AG09319 (cell line): ENCODE results near the gene GPHA2.

ENCODE experiments used
- DNase-seq: peaks from one replicate; pipeline ENCODE4 v3.0.0-alpha.2; 2010; ENCODE audit warnings: low read depth; ENCODE audit errors: extremely low read depth
- TF ChIP-seq, protein P1 (sequence below): IDR thresholded peaks from 2 replicates; pipeline ENCODE4 v1.5.1; 2011; ENCODE audit warnings: low read depth, mild to moderate bottlenecking, inconsistent platforms, low read length, moderate library complexity

The GPHA2 gene

DNA sequence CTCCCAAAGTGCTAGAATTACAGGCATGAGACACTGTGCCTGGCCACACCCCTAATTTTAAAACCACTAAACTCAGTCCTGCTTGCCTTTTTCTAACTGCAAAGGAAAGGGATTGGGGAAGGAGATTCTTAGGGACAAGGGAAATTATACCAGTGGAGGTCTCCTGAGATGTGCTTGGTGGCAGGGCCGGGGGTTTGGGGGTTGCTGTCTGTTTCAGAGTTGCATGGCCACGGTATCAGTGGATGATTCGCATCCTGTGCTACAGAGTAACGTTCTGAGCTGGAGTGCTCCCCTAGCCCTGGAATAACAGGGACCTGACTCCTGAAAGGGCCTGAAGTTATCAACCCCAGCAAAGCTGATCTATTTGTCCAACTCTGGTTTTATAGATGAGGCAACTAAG is 846 bp upstream of the GPHA2 start:
- TF ChIP-seq, protein P1, sequence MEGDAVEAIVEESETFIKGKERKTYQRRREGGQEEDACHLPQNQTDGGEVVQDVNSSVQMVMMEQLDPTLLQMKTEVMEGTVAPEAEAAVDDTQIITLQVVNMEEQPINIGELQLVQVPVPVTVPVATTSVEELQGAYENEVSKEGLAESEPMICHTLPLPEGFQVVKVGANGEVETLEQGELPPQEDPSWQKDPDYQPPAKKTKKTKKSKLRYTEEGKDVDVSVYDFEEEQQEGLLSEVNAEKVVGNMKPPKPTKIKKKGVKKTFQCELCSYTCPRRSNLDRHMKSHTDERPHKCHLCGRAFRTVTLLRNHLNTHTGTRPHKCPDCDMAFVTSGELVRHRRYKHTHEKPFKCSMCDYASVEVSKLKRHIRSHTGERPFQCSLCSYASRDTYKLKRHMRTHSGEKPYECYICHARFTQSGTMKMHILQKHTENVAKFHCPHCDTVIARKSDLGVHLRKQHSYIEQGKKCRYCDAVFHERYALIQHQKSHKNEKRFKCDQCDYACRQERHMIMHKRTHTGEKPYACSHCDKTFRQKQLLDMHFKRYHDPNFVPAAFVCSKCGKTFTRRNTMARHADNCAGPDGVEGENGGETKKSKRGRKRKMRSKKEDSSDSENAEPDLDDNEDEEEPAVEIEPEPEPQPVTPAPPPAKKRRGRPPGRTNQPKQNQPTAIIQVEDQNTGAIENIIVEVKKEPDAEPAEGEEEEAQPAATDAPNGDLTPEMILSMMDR, result no peak
- DNase-seq, result no peak

DNA sequence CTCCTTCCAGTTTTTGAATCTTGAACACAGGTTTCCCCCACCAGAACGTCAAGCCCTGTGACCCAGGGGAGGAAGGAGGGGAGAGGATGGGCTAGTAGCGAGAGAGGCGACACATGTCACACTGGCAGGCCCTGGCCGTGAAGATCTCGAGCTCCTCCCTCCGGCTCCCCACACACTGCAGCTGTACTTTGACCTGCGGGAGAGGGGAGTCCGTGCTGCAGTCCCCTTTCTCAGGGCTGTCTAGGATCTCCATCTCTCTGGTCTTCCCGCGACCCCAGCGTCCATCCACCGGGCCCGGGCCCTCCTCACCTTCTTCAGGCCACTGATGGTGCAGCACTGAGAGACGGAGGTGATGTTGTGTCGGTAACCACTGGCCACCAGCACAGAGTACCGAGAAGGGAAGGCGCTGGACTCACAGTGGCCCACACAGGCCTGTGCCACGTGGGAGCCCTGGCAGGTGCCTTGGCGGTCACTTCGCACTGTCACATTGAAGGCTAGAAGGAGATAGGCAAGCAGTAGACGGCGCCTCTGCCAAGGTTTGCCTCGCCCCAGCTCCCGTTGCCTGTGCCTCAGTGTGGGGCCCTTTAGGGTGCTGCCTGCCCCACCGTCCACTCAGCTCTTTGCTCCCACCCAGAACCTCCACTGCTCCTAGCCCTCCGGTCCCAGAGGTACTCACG is 873 bp downstream of the GPHA2 start:
- TF ChIP-seq, protein P1, result no peak

DNA sequence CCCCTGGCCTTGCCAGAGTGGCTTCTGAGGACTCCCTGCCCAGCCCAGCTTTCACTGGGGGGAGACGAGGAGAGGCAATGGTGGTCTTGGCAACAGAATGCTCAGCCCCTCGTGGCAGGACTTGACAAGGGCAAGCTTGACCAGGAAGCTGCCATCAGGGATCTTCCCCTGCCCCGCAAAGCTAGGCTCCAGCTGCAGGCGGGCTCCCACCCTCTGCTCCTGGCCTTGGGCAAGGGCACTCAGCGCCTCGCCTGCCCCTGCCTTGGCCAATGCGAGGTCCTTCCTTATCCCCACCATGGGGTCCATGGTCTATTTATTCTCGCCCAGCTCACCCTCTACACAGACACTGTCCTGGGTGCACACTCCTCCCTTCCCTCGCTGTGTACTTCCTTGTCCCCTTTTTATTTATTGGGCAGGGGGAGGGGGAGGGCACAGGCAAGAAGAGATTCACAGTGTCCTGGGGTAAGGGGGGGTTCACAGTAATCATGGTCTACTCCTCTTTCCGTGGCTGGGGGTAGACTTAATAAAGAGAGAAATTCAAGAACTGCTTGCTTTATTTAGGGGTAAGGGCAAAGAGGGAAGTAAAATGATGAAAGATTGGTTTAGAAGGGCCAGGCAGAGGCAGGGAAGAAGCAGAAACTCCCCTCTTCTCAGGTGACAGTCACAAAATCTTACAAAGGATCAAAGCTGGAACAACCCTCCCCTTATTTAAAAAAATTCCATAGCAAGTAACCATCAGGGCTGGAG is 1.6 kb downstream of the GPHA2 start:
- no peak for DNase-seq
- TF ChIP-seq, protein P1, result no peak

More for the DNA sequence above, 873 bp downstream of the GPHA2 start:
- DNase-seq, result no peak

DNA sequence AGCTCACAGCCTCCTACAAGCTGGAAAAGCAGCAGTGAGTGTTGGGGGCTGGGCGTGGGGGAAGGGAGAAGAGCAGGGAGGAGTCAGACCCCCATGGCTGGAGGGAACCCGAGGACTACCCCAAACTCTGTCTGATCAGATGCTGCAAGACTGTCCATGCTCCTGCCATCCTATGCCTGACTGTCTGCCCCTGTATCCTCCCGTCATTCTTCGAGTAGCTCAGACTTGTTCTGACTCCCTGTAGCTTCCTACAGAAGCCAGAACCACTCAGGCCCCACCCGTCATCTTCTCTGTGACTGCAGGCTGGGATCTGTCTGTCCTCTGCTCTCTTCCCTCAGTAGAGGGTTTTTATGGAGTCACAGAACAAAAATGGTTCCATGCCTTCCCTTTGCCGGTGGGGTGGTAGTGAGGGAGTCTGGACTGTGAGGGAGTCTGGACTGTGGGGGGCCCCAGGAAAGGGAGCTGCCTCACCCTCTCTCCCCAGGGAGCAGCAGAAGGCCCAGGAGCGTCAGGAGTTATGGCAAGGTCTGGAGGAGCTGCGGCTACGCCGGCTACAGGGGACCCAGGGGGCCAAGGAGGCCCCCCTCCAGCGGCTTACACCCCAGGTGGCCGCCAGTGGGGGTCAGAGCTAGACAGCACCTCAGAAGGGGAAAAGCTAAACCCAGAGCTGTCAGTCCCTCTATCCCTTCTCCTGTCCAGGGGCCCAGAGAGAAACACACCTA is 2.3 kb downstream of the GPHA2 start:
- TF ChIP-seq, protein P1, result no peak

DNA sequence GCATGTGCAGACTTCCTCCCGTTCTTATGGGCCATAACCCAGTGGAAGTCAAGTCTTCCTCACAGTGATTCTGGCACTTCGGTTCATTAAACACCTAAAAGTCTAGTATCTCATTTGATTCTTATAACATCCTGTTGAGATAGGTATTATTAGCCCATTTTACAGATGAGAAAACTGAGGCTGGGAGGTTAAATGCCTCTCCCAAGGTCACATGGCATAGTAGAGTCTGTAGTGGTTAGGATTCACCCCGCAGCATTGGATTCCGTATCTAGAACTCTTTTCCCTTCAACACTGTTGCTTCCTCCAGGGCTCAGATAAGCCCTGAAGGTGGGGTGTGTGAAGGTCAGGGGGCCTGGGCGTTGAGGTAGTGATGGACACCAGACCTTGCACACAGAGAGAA is 3.4 kb downstream of the GPHA2 start:
- TF ChIP-seq, protein P1, result no peak
- no peak for DNase-seq

More for the DNA sequence above, 2.3 kb downstream of the GPHA2 start:
- no peak for DNase-seq

DNA sequence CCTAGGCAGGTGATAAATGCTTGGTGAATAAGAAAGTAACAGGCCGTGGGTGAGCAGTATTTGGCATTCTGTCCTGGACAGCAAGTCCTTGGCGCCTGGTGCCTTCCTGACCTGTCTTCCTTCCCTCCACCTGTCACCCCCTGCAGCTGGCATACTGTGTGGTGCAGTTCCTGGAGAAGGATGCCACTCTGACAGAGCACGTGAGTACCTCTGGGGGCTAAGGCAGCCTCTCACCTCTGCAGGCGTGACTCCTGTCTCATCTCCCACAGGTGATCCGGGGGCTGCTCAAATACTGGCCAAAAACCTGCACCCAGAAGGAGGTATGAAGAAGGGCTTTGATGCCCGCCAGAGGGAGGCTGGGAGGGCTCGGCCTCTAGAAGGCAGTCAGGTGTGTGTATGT is 4.4 kb downstream of the GPHA2 start:
- no peak for DNase-seq
- TF ChIP-seq, protein P1, result no peak

DNA sequence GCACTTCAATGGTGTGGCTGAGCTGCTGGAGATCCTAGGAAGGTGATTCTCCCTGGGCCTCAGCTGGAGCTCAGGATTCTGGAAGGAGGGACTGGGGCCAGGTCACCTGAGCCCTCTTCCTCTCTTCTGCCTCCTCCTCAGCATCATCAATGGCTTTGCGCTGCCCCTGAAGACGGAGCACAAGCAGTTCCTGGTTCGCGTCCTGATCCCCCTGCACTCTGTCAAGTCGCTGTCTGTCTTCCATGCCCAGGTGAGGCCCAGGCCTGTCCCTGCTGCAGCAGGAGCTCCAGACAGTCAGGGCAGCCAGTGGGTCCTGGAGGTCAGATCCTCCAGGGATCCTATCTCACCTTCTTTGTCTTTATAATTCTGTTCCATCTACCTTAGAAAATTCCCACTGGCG is 5.4 kb downstream of the GPHA2 start:
- TF ChIP-seq, protein P1, result no peak
- no peak for DNase-seq
